ENCODE measurements around the gene CELSR1. TPM values are rescaled to one million over a fixed set of nuclear protein-coding genes. Genes with fewer than 3 reads are reported as not detected.
A peak's percentile ranks its signal among the peaks of the same experiment; 100 is the strongest.

Gene CELSR1
- total RNA-seq, 2 experiments from 2014 or later: 0.04 to 0.14 TPM

- peaks cover 2% of the 10 kb centered on the region for H3K9me3 Mint-ChIP-seq
- H3K27ac Mint-ChIP-seq: no peak overlapping the region
- H3K4me3 Mint-ChIP-seq: no peak overlapping the region
- no peak for DNase-seq
- H3K36me3 Mint-ChIP-seq: no peaks in the 10 kb centered on the region
- no peaks in the 10 kb centered on the region for H3K4me1 Mint-ChIP-seq
- peaks cover 20% of the 10 kb centered on the region for H3K27me3 Mint-ChIP-seq
Observed at GRCh38 chr22:46547883-46548244, 10.4 kb upstream of the CELSR1 start.

GRCh38 chr22:46547179-46547882, 9.9 kb upstream of the CELSR1 start:
- no peak overlapping the region for H3K27ac Mint-ChIP-seq
- no peak for DNase-seq
- no peaks in the 10 kb centered on the region for H3K36me3 Mint-ChIP-seq
- no peaks in the 10 kb centered on the region for H3K4me1 Mint-ChIP-seq
- peaks cover 21% of the 10 kb centered on the region for H3K27me3 Mint-ChIP-seq
- H3K4me3 Mint-ChIP-seq: no peak overlapping the region
- H3K9me3 Mint-ChIP-seq: peaks cover under 1% of the 10 kb centered on the region

GRCh38 chr22:46546466-46547178, 9.2 kb upstream of the CELSR1 start:
- Mint-ChIP-seq H3K36me3 (no peaks in the 10 kb centered on the region), H3K4me1 (no peaks in the 10 kb centered on the region)

GRCh38 chr22:46545086-46545792, 7.8 kb upstream of the CELSR1 start:
- no peak overlapping the region for H3K4me3 Mint-ChIP-seq
- no peak for DNase-seq
- H3K27me3 Mint-ChIP-seq: peaks cover 37% of the 10 kb centered on the region
- no peak overlapping the region for H3K27ac Mint-ChIP-seq
- no peaks in the 10 kb centered on the region for H3K36me3 Mint-ChIP-seq
- H3K4me1 Mint-ChIP-seq: no peaks in the 10 kb centered on the region
- H3K9me3 Mint-ChIP-seq: no peaks in the 10 kb centered on the region

More at GRCh38 chr22:46546466-46547178, 9.2 kb upstream of the CELSR1 start:
- Mint-ChIP-seq H3K27me3 (peaks cover 28% of the 10 kb centered on the region), H3K27ac (no peak overlapping the region), H3K9me3 (no peaks in the 10 kb centered on the region), H3K4me3 (no peak overlapping the region)
- no peak for DNase-seq

GRCh38 chr22:46542011-46542985, 4.9 kb upstream of the CELSR1 start:
- H3K9me3 Mint-ChIP-seq: no peaks in the 10 kb centered on the region

GRCh38 chr22:46541536-46541935, 4.1 kb upstream of the CELSR1 start:
- Mint-ChIP-seq H3K4me1 (peaks cover 10% of the 10 kb centered on the region), H3K9me3 (no peaks in the 10 kb centered on the region), H3K27ac (no peak overlapping the region), H3K27me3 (peaks cover 58% of the 10 kb centered on the region), H3K4me3 (no peak overlapping the region), H3K36me3 (no peaks in the 10 kb centered on the region)
- DNase-seq: no peak

More at GRCh38 chr22:46542011-46542985, 4.9 kb upstream of the CELSR1 start:
- Mint-ChIP-seq H3K27ac (no peak overlapping the region), H3K36me3 (no peaks in the 10 kb centered on the region), H3K27me3 (peaks cover 58% of the 10 kb centered on the region), H3K4me3 (no peak overlapping the region), H3K4me1 (peaks cover 10% of the 10 kb centered on the region)
- peak; percentile 81 for DNase-seq

GRCh38 chr22:46540874-46541273, 3.5 kb upstream of the CELSR1 start:
- H3K36me3 Mint-ChIP-seq: no peaks in the 10 kb centered on the region
- no peak overlapping the region for H3K4me3 Mint-ChIP-seq
- H3K4me1 Mint-ChIP-seq: peaks cover 10% of the 10 kb centered on the region
- H3K27me3 Mint-ChIP-seq: peaks cover 56% of the 10 kb centered on the region
- no peaks in the 10 kb centered on the region for H3K9me3 Mint-ChIP-seq
- H3K27ac Mint-ChIP-seq: no peak overlapping the region
- DNase-seq: no peak

GRCh38 chr22:46539169-46539568, 1.7 kb upstream of the CELSR1 start:
- peaks cover 10% of the 10 kb centered on the region for H3K4me1 Mint-ChIP-seq
- DNase-seq: no peak
- no peak overlapping the region for H3K4me3 Mint-ChIP-seq
- H3K9me3 Mint-ChIP-seq: no peaks in the 10 kb centered on the region
- no peak overlapping the region for H3K27ac Mint-ChIP-seq
- H3K27me3 Mint-ChIP-seq: peaks cover 64% of the 10 kb centered on the region
- H3K36me3 Mint-ChIP-seq: no peaks in the 10 kb centered on the region

GRCh38 chr22:46538814-46539160, 1.4 kb upstream of the CELSR1 start:
- H3K4me3 Mint-ChIP-seq: no peak overlapping the region
- H3K27ac Mint-ChIP-seq: no peak overlapping the region
- H3K27me3 Mint-ChIP-seq: peaks cover 64% of the 10 kb centered on the region
- peaks cover 10% of the 10 kb centered on the region for H3K4me1 Mint-ChIP-seq
- no peak for DNase-seq
- no peaks in the 10 kb centered on the region for H3K36me3 Mint-ChIP-seq
- no peaks in the 10 kb centered on the region for H3K9me3 Mint-ChIP-seq

GRCh38 chr22:46537946-46538813, 760 bp upstream of the CELSR1 start:
- Mint-ChIP-seq H3K4me1 (peaks cover 10% of the 10 kb centered on the region), H3K4me3 (no peak overlapping the region), H3K36me3 (no peaks in the 10 kb centered on the region)

GRCh38 chr22:46536537-46537224, 739 bp downstream of the CELSR1 start:
- Mint-ChIP-seq H3K4me3 (no peak overlapping the region), H3K27ac (no peak overlapping the region), H3K36me3 (no peaks in the 10 kb centered on the region), H3K9me3 (no peaks in the 10 kb centered on the region), H3K27me3 (peaks cover 54% of the 10 kb centered on the region), H3K4me1 (peaks cover 10% of the 10 kb centered on the region)
- DNase-seq: peak; percentile 26

More at GRCh38 chr22:46537946-46538813, 760 bp upstream of the CELSR1 start:
- Mint-ChIP-seq H3K27me3 (peaks cover 61% of the 10 kb centered on the region), H3K9me3 (no peaks in the 10 kb centered on the region), H3K27ac (no peak overlapping the region)
- no peak for DNase-seq

GRCh38 chr22:46535876-46536536, 1.4 kb downstream of the CELSR1 start:
- H3K9me3 Mint-ChIP-seq: no peaks in the 10 kb centered on the region
- peaks cover 10% of the 10 kb centered on the region for H3K4me1 Mint-ChIP-seq
- H3K36me3 Mint-ChIP-seq: no peaks in the 10 kb centered on the region
- no peak for DNase-seq
- no peak overlapping the region for H3K4me3 Mint-ChIP-seq
- peaks cover 51% of the 10 kb centered on the region for H3K27me3 Mint-ChIP-seq
- H3K27ac Mint-ChIP-seq: no peak overlapping the region

All from activated naive CD8-positive, alpha-beta T cell treated with anti-CD3 and anti-CD28 coated beads for 36 hours (primary cell).